ENCODE measurements around the gene PCDHGA6.

Gene PCDHGA6

DNA sequence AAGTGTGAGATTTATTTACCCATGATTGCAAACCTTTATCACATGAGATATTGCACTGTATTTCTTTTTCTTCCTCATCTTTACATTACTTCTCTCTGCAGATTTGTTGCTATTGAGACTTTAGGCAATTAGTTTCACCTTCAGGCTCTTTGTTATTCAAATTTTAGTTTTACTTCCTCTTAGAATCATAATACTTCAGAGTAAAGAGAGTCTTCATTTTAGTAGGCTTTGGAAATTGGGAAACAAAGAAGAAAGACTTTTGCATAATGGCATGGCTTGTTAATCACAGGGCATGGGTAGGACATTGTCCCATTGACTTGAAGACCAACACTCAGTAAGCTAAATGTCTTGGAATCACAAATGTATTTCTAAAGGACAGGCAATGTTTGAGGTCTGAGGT is 11.0 kb upstream of the PCDHGA6 start:
- TF ChIP-seq, protein P1, sequence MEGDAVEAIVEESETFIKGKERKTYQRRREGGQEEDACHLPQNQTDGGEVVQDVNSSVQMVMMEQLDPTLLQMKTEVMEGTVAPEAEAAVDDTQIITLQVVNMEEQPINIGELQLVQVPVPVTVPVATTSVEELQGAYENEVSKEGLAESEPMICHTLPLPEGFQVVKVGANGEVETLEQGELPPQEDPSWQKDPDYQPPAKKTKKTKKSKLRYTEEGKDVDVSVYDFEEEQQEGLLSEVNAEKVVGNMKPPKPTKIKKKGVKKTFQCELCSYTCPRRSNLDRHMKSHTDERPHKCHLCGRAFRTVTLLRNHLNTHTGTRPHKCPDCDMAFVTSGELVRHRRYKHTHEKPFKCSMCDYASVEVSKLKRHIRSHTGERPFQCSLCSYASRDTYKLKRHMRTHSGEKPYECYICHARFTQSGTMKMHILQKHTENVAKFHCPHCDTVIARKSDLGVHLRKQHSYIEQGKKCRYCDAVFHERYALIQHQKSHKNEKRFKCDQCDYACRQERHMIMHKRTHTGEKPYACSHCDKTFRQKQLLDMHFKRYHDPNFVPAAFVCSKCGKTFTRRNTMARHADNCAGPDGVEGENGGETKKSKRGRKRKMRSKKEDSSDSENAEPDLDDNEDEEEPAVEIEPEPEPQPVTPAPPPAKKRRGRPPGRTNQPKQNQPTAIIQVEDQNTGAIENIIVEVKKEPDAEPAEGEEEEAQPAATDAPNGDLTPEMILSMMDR (IDR thresholded peaks at IDR 0.05; ENCODE audit: insufficient read depth, low read depth, low read length, missing control alignments) = no peak
- H3K4me3 ChIP-seq (ENCODE audit: low read length) = no peak overlapping the region
- DNase-seq (ENCODE audit: low read depth) = no peak

DNA sequence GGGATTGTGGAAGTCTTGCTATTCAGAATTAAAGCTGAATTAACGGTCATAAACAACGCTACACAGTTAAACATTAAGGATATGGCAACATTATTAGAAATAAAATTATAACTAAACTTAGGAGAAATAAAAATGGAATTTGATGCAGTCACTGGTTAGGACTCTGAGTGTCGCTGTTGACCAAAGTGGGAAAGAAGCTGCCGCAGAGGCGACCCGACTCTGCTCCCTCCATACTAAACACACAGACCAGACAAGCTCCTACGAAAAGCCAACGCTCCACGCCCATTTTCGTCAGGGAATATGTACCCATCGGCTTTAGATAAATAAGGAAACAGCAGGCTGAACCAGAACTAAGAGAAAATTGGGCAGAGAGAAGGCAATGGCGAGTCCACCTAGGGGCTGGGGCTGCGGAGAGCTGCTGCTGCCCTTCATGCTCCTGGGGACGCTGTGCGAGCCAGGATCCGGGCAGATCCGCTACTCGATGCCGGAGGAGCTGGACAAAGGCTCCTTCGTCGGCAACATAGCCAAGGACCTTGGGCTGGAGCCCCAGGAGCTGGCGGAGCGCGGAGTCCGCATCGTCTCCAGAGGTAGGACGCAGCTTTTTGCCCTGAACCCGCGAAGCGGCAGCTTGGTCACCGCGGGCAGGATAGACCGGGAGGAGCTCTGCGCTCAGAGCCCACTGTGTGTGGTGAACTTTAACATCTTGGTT is 9.6 kb upstream of the PCDHGA6 start, which contains the start of gene PCDHGA5:
Gene PCDHGA5 (plus strand): TSS at position 211 of the 709 bp plus-strand sequence. CDS start 169 bp downstream, at position 380.
- no peak for DNase-seq (ENCODE audit: low read depth)
- no peak within 1 kb of the TSS for H3K4me3 ChIP-seq (ENCODE audit: low read length)
- TF ChIP-seq, protein P1 (IDR thresholded peaks at IDR 0.05; ENCODE audit: insufficient read depth, low read depth, low read length, missing control alignments) = no peak

DNA sequence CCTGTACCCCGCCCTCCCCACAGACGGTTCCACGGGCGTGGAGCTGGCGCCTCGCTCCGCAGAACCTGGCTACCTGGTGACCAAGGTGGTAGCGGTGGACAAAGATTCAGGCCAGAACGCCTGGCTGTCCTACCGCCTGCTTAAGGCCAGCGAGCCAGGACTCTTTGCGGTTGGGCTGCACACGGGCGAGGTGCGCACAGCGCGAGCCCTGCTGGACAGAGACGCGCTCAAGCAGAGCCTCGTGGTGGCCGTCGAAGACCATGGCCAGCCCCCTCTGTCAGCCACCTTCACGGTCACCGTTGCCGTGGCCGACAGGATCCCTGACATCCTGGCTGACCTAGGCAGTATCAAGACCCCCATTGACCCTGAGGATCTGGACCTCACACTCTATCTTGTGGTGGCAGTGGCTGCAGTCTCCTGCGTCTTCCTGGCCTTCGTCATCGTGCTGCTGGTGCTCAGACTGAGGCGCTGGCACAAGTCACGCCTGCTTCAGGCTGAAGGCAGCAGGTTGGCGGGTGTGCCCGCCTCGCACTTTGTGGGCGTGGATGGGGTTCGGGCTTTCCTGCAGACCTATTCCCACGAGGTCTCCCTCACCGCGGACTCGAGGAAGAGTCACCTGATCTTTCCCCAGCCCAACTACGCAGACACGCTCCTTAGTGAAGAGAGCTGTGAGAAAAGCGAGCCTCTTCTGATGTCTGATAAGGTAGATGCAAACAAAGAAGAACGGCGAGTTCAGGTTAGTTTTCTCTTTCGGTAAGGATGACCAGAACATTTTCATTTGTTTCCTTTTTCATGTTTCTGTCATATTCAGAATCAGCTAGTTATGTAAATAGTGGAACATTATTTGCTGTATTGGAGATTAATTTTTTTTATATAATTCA is 7.4 kb upstream of the PCDHGA6 start:
- TF ChIP-seq, protein P1 (IDR thresholded peaks at IDR 0.05; ENCODE audit: insufficient read depth, low read depth, low read length, missing control alignments) = no peak

DNA sequence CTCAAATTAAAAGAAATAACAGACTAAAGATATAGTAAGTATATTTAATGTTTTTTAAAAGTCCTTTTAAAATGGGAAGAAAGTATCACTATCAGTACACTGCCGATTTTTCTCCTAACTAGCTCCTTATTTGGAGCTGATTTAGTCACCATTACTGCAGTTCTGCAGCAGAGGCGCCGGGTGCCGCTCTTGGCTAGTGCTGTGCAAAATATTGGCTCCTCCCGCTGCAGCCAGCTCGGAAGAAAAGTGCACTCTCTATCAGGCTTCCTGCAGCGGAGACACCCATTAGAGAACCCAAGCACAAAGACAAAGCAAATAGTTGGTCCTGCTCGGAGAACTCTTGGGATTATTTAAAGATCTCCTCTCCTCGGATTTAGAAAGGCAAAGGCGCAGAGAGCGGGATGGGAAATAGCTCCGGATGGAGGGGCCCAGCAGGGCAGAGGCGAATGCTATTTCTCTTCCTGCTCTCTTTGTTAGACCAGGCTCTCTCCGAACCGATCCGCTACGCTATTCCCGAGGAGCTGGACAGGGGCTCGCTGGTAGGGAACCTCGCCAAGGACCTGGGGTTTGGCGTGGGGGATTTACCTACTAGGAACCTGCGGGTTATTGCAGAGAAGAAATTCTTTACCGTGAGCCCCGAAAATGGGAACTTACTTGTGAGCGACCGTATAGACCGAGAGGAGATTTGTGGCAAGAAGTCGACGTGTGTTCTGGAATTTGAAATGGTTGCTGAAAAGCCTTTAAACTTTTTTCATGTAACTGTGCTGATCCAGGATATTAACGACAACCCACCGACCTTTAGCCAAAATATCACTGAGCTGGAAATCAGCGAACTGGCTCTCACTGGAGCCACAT is 3.5 kb upstream of the PCDHGA6 start, which contains the start of gene PCDHGB3:
Gene PCDHGB3 (plus strand): TSS at position 249 of the 855 bp plus-strand sequence. CDS start 153 bp downstream, at position 402.
- H3K4me3 ChIP-seq (ENCODE audit: low read length) = peak within 1 kb of the TSS; percentile 30
- DNase-seq (ENCODE audit: low read depth) = peak; percentile 34
- TF ChIP-seq, protein P1 (IDR thresholded peaks at IDR 0.05; ENCODE audit: insufficient read depth, low read depth, low read length, missing control alignments) = peak; percentile 47

More for the DNA sequence above, 7.4 kb upstream of the PCDHGA6 start:
- no peak for DNase-seq (ENCODE audit: low read depth)
- H3K4me3 ChIP-seq (ENCODE audit: low read length) = no peak overlapping the region

DNA sequence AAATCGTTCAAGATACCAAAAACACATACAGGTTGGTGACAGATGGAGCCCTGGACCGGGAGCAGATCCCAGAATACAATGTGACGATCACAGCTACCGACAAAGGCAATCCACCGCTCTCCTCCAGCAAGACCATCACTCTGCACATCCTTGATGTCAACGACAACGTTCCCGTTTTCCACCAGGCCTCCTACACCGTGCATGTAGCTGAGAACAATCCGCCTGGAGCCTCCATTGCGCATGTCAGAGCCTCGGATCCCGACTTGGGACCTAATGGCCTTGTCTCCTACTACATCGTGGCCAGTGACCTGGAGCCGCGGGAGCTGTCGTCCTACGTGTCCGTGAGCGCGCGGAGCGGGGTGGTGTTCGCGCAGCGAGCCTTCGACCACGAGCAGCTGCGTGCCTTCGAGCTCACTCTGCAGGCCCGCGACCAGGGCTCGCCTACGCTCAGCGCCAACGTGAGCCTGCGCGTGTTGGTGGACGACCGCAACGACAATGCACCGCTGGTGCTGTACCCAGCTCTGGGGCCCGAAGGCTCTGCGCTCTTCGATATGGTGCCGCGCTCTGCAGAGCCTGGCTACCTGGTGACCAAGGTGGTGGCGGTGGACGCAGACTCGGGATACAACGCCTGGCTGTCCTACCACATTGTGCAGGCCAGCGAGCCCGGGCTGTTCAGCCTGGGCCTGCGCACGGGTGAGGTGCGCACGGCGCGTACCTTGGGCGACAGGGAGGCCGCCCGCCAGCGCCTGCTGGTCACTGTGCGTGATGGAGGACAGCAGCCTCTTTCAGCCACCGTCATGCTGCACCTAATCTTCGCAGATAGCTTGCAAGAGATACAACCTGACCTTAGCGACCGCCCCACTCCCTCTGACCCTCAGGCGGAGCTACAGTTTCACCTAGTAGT is 1.9 kb upstream of the PCDHGA6 start:
- DNase-seq (ENCODE audit: low read depth) = no peak
- H3K4me3 ChIP-seq (ENCODE audit: low read length) = no peak overlapping the region
- TF ChIP-seq, protein P1 (IDR thresholded peaks at IDR 0.05; ENCODE audit: insufficient read depth, low read depth, low read length, missing control alignments) = no peak

Data from epithelial cell of esophagus (primary cell).